B cell (primary cell): Measurements from ENCODE around the gene ZG16.

Source experiments
- CTCF ChIP-seq: fragments of 200-600 bp; IDR thresholded peaks from one replicate; pipeline ENCODE4 v1.8.0; 2022; ENCODE audit warnings: antibody characterized with exemption, mild to moderate bottlenecking
- EZH2 ChIP-seq: IDR thresholded peaks from 2 replicates; pipeline ENCODE4 v1.6.1; 2012; ENCODE audit warnings: borderline replicate concordance, low read depth, mild to moderate bottlenecking, moderate library complexity, low read length; ENCODE audit not compliant: insufficient read depth, poor library complexity, severe bottlenecking

GRCh38 chr16:29775742-29776408, 2.2 kb upstream of the ZG16 start:
- no peak for TF ChIP-seq CTCF
- no peak for TF ChIP-seq EZH2
